GM23338 (cell line): Measurements from ENCODE around the gene SBNO1. TPM values are rescaled to one million over a fixed set of nuclear protein-coding genes. Genes with fewer than 3 reads are reported as not detected.

Experiments used
- ATAC-seq: fragments of 200-7000 bp; cut with Tn5 transposase; 3 replicates; pipeline ENCODE4 v1.9.1; 2020
- DNase-seq: peaks from one replicate; pipeline ENCODE4 v3.0.0-alpha.2; 2015; ENCODE audit warnings: low spot score
- H2AFZ ChIP-seq: fragments of 200-600 bp; sonication (generic); 2 replicates; pipeline ENCODE4 v1.8.0; 2016; ENCODE audit warnings: antibody characterized with exemption, mild to moderate bottlenecking, moderate library complexity
- H3F3A ChIP-seq: fragments of 200-600 bp; sonication (generic); replicated peaks from 2 replicates; pipeline ENCODE4 v1.8.0; 2017; ENCODE audit warnings: antibody characterized with exemption, mixed run types, low read depth
- H3K27ac ChIP-seq: fragments of 200-600 bp; sonication (generic); 2 replicates; pipeline ENCODE4 v1.6.1; 2016; ENCODE audit warnings: low read depth
- H3K27me3 ChIP-seq: fragments of 200-600 bp; sonication (generic); 2 replicates; pipeline ENCODE4 v1.8.0; 2016; ENCODE audit warnings: mild to moderate bottlenecking, mixed run types, moderate library complexity; ENCODE audit not compliant: insufficient read depth
- H3K36me3 ChIP-seq: fragments of 200-600 bp; sonication (generic); 2 replicates; pipeline ENCODE4 v1.8.0; 2016; ENCODE audit warnings: mild to moderate bottlenecking; ENCODE audit not compliant: insufficient read depth
- H3K4me1 ChIP-seq: fragments of 200-600 bp; sonication (generic); 2 replicates; pipeline ENCODE4 v1.8.0; 2016; ENCODE audit warnings: mild to moderate bottlenecking, moderate library complexity; ENCODE audit not compliant: insufficient read depth
- H3K4me2 ChIP-seq: fragments of 200-600 bp; sonication (generic); 2 replicates; pipeline ENCODE4 v1.7.1; 2017; ENCODE audit warnings: mixed run types
- H3K4me3 ChIP-seq: fragments of 200-600 bp; sonication (generic); 2 replicates; pipeline ENCODE4 v1.6.1; 2016; ENCODE audit warnings: mixed run types
- H3K79me2 ChIP-seq: fragments of 200-600 bp; sonication (generic); replicated peaks from 2 replicates; pipeline ENCODE4 v1.8.0; 2017; ENCODE audit warnings: mild to moderate bottlenecking; ENCODE audit not compliant: insufficient read depth
- H3K9me2 ChIP-seq: fragments of 200-600 bp; sonication (generic); 2 replicates; pipeline ENCODE4 v1.8.0; 2017; ENCODE audit not compliant: insufficient read depth
- H4K20me1 ChIP-seq: fragments of 200-600 bp; sonication (generic); replicated peaks from 2 replicates; pipeline ENCODE4 v1.8.0; 2017; ENCODE audit warnings: mild to moderate bottlenecking; ENCODE audit not compliant: insufficient read depth
- H3K27ac Mint-ChIP-seq: 2 replicates; pipeline ENCODE4 v1.8.0; 2020; ENCODE audit warnings: inconsistent platforms, mild to moderate bottlenecking, moderate library complexity, mixed read lengths
- H3K27me3 Mint-ChIP-seq: 3 replicates; pipeline ENCODE4 v1.8.0; 2022; ENCODE audit warnings: low read depth, mild to moderate bottlenecking, moderate library complexity, mixed read lengths, inconsistent platforms; ENCODE audit not compliant: insufficient read depth, poor library complexity
- H3K36me3 Mint-ChIP-seq: 3 replicates; pipeline ENCODE4 v1.8.0; 2021; ENCODE audit warnings: low read depth, mild to moderate bottlenecking, inconsistent platforms, moderate library complexity, mixed read lengths
- H3K4me1 Mint-ChIP-seq: 3 replicates; pipeline ENCODE4 v1.8.0; 2020; ENCODE audit warnings: mild to moderate bottlenecking, inconsistent platforms, mixed read lengths
- H3K4me3 Mint-ChIP-seq: 3 replicates; pipeline ENCODE4 v1.8.0; 2021; ENCODE audit warnings: moderate library complexity, mild to moderate bottlenecking, inconsistent platforms, mixed read lengths
- H3K9me3 Mint-ChIP-seq: 3 replicates; pipeline ENCODE4 v1.8.0; 2020; ENCODE audit warnings: moderate library complexity, mild to moderate bottlenecking, inconsistent platforms, mixed read lengths
- CREB1 ChIP-seq: fragments of 250-450 bp; sonication (Bioruptor Pico); IDR thresholded peaks from 2 replicates; pipeline ENCODE4 v1.5.0; 2020; ENCODE audit warnings: low read depth, mild to moderate bottlenecking, moderate library complexity
- CTCF ChIP-seq, 2 experiments: fragments of 200-600 bp in 1 of 2; sonication (generic) in 1 of 2; conservative IDR thresholded peaks; 2 replicates each; pipeline versions ENCODE4 v1.5.1 to v1.6.1; 2016 to 2017; ENCODE audit warnings: antibody characterized with exemption in 2 of 2, low read depth in 2 of 2, mild to moderate bottlenecking in 2 of 2, moderate library complexity in 1 of 2
- JUNB ChIP-seq: IDR thresholded peaks from one replicate; pipeline ENCODE4 v1.6.1; 2016; ENCODE audit warnings: antibody characterized with exemption; ENCODE audit not compliant: unreplicated experiment
- NANOG ChIP-seq: IDR thresholded peaks from 2 replicates; pipeline ENCODE4 v1.6.1; 2016; ENCODE audit warnings: antibody characterized with exemption, borderline replicate concordance
- POLR2AphosphoS5 ChIP-seq: IDR thresholded peaks from 2 replicates; pipeline ENCODE4 v1.6.1; 2016; ENCODE audit warnings: antibody characterized with exemption, low read depth
- ZNF114 ChIP-seq: fragments of 250-450 bp; sonication (Bioruptor Pico); IDR thresholded peaks from 2 replicates; pipeline ENCODE4 v1.5.0; 2020; ENCODE audit warnings: mild to moderate bottlenecking, moderate library complexity
- polyA plus RNA-seq: library from polyadenylated mRNA; unstranded; fragments of >200 nt; fragmentation: Nextera tagmentation; extraction: Ambion mirVana; gene quantifications from 2 replicates; pipeline ENCODE4 v1.2.1, GENCODE V29; 2016
- total RNA-seq: library from RNA; depleted of rRNA; stranded (reverse); fragments of >200 nt; shearing (Covaris generic); gene quantifications from 2 replicates; pipeline ENCODE4 v1.2.3, GENCODE V29; 2014

Gene SBNO1
- total and polyA plus RNA-seq, 2 experiments from 2014 or later, result 34.9 to 49.5 TPM

- TF ChIP-seq CTCF (conservative IDR thresholded peaks at IDR 0.05; ENCODE audit: low read depth in 2 of 2) (no peak), CREB1 (CRISPR knock-in tag) (no peak)
These were observed 31.9 kb upstream of the SBNO1 start (continued) for GRCh38 chr12:123396543-123396942.

GRCh38 chr12:123395236-123395635 is 30.6 kb upstream of the SBNO1 start:
- TF ChIP-seq POLR2AphosphoS5, result no peak
- TF ChIP-seq JUNB, result no peak
- TF ChIP-seq NANOG, result no peak
- TF ChIP-seq ZNF114, result no peak
- Mint-ChIP-seq H3K4me3 (no peak overlapping the region), H3K36me3 (peaks cover 78% of the 10 kb centered on the region), H3K4me1 (peaks cover 4% of the 10 kb centered on the region), H3K27me3 (peaks cover 19% of the 10 kb centered on the region), H3K27ac (no peak overlapping the region), H3K9me3 (no peaks in the 10 kb centered on the region; the same call in 2 of the 3 replicates)
- H3K36me3 ChIP-seq, result peaks cover 19% of the 10 kb centered on the region
- H3K9me2 ChIP-seq, result no peaks in the 10 kb centered on the region
- no peak overlapping the region for H2AFZ ChIP-seq
- H3K4me3 ChIP-seq, result no peak overlapping the region
- H3K4me1 ChIP-seq, result 0 out of 2 replicates have a peak, but pooled peaks cover 3% of the 10 kb centered on the region
- H3K79me2 ChIP-seq, result peaks cover 14% of the 10 kb centered on the region
- no peak overlapping the region for H3K4me2 ChIP-seq
- no peak overlapping the region for H3K27ac ChIP-seq
- H3K27me3 ChIP-seq, result 0 out of 2 replicates have a peak, but pooled peaks cover under 1% of the 10 kb centered on the region
- H4K20me1 ChIP-seq, result peaks cover 44% of the 10 kb centered on the region
- no peak for DNase-seq
- peaks cover 11% of the 10 kb centered on the region; the same call in 1 of the 2 replicates for H3F3A ChIP-seq
- no peak for ATAC-seq

GRCh38 chr12:123393747-123394146 is 29.1 kb upstream of the SBNO1 start:
- H3F3A ChIP-seq, result peaks cover 15% of the 10 kb centered on the region; the same call in 1 of the 2 replicates
- no peak overlapping the region for H3K4me2 ChIP-seq
- peaks cover 19% of the 10 kb centered on the region for H3K36me3 ChIP-seq
- H3K4me1 Mint-ChIP-seq, result peaks cover 8% of the 10 kb centered on the region
- H3K4me3 ChIP-seq, result no peak overlapping the region
- H2AFZ ChIP-seq, result no peak overlapping the region
- H3K4me3 Mint-ChIP-seq, result no peak overlapping the region
- no peak overlapping the region for H3K27ac ChIP-seq
- no peak for ATAC-seq
- H3K27ac Mint-ChIP-seq, result no peak overlapping the region
- peaks cover 77% of the 10 kb centered on the region for H3K36me3 Mint-ChIP-seq
- no peak for TF ChIP-seq POLR2AphosphoS5
- no peak for TF ChIP-seq NANOG
- no peak for DNase-seq
- H3K27me3 ChIP-seq, result no peaks in the 10 kb centered on the region
- H4K20me1 ChIP-seq, result peaks cover 36% of the 10 kb centered on the region
- H3K4me1 ChIP-seq, result 0 out of 2 replicates have a peak, but pooled peaks cover 5% of the 10 kb centered on the region
- no peaks in the 10 kb centered on the region for H3K9me2 ChIP-seq
- H3K79me2 ChIP-seq, result peaks cover 15% of the 10 kb centered on the region
- no peaks in the 10 kb centered on the region; the same call in 2 of the 3 replicates for H3K9me3 Mint-ChIP-seq
- H3K27me3 Mint-ChIP-seq, result peaks cover 21% of the 10 kb centered on the region
